ENCODE results near the gene NAT9.

Gene NAT9

DNA sequence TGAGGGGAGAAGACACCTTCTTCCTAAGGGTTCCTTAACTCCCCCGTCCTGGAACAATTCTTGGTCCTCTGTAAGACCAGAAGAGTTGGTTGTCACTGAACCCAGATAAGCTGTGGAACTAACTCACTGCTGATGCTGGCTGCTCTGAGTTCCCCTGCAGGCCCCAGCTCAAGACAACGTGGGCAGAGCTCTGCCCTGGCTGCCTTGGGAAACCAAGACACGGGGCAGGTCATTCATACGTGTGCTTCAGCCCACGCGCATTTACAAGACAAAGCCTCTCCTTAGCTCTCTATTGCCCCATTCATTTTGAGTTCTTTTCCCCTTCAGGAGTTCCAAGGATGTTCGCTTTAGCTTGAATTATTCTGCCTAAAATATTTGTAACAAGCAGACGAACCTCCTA is 3.4 kb upstream of the NAT9 start:
- TF ChIP-seq, protein P1, sequence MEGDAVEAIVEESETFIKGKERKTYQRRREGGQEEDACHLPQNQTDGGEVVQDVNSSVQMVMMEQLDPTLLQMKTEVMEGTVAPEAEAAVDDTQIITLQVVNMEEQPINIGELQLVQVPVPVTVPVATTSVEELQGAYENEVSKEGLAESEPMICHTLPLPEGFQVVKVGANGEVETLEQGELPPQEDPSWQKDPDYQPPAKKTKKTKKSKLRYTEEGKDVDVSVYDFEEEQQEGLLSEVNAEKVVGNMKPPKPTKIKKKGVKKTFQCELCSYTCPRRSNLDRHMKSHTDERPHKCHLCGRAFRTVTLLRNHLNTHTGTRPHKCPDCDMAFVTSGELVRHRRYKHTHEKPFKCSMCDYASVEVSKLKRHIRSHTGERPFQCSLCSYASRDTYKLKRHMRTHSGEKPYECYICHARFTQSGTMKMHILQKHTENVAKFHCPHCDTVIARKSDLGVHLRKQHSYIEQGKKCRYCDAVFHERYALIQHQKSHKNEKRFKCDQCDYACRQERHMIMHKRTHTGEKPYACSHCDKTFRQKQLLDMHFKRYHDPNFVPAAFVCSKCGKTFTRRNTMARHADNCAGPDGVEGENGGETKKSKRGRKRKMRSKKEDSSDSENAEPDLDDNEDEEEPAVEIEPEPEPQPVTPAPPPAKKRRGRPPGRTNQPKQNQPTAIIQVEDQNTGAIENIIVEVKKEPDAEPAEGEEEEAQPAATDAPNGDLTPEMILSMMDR (IDR thresholded peaks at IDR 0.05; ENCODE audit: low read depth, low read length), result no peak
- DNase-seq (ENCODE audit: extremely low read depth, low read depth), result no peak

DNA sequence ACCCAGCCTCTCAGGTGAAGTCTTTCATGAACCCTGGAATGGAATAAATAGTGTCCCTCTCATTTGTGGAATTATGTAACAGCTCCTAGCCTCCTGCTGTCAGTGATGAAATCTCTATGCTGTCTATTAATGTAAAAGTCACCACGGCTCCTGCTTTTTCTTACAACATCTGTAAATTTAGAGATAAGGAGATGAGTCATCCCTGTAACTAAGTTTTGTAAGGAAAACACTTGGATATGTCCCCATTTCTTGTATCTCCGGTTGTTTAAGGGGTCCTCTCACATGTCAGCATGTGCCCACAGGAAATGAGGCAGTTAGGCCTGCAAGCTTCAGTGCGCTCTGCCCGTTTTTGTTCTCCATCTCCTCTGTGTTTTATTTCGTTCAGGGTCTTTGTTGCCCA is 2.8 kb upstream of the NAT9 start:
- TF ChIP-seq, protein P1 (IDR thresholded peaks at IDR 0.05; ENCODE audit: low read depth, low read length), result no peak
- no peak for DNase-seq (ENCODE audit: extremely low read depth, low read depth)

DNA sequence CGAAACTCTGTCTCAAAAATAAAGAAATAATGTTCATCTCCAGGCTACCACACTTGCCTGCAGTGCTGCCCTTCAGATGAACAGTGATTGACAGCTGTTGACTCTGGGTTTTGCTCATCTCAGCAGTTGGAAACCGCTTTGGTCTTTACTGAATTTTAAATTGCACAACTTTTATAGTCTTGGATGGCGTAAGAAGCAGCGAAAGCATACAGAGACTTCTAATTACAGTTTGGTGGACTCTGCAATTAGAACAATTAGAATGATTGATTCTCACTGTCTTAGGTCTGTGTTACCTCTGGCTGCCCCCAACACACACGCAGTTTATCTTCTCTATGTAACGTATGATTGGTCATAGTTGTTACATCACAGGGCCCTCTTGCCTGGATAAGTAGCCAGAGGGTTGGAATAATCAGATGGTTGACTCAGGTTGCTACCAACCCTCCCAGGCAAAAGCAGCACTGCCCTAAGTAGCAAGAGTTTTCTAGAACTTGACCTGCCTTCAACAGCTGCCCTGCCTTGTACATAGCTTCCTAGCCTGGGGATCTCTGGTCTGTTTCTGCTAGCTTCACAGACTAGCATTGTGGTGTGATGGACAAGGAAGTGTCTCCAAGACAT is 1.9 kb upstream of the NAT9 start:
- DNase-seq (ENCODE audit: extremely low read depth, low read depth), result no peak
- TF ChIP-seq, protein P1 (IDR thresholded peaks at IDR 0.05; ENCODE audit: low read depth, low read length), result no peak

DNA sequence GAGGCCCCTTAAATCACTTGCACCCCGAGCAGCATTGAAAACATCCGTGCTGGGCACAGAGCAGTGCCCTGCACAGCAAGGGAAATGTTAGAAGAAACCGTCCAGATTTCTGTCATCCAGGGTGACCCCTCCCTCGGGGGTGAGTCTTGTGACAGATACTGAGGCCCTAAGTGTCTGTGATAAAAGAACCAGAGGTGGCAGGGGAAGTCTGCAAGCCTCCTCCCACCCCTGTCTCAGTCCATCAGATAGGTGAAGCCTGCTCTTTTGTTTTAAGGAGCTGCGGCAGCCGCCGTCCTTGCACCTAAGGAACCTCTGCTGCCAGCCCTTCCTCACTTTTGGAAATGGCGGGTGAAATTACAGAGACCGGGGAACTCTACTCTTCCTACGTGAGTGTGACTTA is 845 bp upstream of the NAT9 start:
- TF ChIP-seq, protein P1 (IDR thresholded peaks at IDR 0.05; ENCODE audit: low read depth, low read length), result no peak
- no peak for DNase-seq (ENCODE audit: extremely low read depth, low read depth)

DNA sequence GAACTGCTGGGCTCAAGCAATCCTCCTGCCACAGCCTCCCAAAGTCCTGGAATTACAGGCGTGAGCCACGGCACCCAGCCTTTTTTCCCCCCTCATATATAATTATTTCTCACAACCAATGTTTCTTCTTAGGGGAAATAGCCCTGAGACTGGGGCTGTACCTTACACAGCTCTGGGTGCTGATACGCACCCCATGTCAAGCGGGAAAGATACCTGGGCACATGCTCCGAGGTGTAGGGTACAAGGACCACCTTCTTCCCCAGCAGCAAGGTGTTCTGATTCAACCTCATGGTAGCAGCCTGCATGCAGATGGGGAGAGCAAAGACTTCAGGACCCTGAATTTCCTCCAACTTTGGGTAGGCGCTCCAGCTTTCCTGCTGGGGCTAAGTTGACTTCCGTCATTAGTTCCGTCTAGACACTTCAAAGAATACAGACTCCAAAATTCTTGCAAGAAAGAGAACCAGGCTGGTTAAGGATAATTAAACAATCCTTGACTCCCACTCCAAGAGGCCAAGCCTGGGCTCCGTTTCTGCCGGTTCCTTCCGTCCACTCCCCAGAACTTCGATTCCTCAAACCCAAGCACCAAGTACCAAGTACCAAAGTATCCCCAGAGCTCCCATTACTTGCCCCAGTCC is 619 bp downstream of the NAT9 start:
- TF ChIP-seq, protein P1 (IDR thresholded peaks at IDR 0.05; ENCODE audit: low read depth, low read length), result no peak
- no peak for DNase-seq (ENCODE audit: extremely low read depth, low read depth)

DNA sequence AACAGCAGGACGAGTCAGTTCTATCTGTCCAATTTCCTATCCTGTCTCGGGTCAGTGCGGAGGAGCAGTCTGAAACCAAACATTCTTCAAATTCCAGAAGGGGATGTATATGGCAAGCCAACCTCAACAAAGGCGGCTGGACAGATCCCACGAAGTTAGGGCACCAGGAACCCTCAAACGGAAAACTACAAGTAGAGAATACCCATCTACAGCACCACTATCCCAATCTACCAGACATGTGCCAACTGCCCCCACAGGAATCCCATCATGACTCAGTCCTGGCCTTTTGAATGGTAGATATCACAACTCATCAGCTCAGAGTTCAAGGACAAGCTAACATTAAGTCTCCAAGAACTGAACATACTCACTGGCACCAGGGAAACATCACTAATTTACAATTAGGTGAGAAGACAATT is 2.3 kb downstream of the NAT9 start:
- TF ChIP-seq, protein P1 (IDR thresholded peaks at IDR 0.05; ENCODE audit: low read depth, low read length), result no peak
- no peak for DNase-seq (ENCODE audit: extremely low read depth, low read depth)

DNA sequence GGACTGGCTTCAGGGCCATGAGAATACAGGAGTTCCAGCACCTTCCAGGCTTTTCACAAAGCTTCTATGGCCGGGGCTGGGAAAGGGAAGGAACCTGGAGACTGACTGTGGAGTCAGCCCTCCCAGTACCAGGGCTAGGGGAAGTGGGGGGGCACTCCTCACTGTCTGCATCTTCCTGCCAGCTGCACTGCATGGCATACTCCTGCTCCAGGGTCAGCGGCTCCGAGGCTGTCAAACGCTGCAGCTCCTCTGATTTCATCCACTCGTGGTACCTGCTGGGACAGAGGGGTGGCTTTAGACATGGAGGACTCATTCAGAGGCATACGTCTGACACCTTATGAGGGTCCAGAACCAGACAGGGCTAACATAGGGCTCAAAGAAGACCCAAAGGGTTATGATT is 2.7 kb downstream of the NAT9 start:
- TF ChIP-seq, protein P1 (IDR thresholded peaks at IDR 0.05; ENCODE audit: low read depth, low read length), result no peak
- DNase-seq (ENCODE audit: extremely low read depth, low read depth), result no peak
